Ovary (tissue), 3 donors: ENCODE results near the gene PRPSAP2.

Experiments
- CTCF ChIP-seq, 3 donors: fragments of 450-650 bp in 2 of 3; fragments of 200-600 bp in 1 of 3; IDR thresholded peaks; one replicate each; pipeline versions ENCODE4 v1.5.1 to v1.8.0; 2016 to 2022; ENCODE audit warnings: antibody characterized with exemption in 3 of 3, mild to moderate bottlenecking in 1 of 3
- EP300 ChIP-seq: sonication (generic); formaldehyde crosslinking; IDR thresholded peaks from one replicate; pipeline ENCODE4 v1.6.1; 2017; ENCODE audit warnings: antibody characterized with exemption
- POLR2A ChIP-seq: fragments of 450-650 bp; IDR thresholded peaks from one replicate; pipeline ENCODE4 v1.6.1; 2017; ENCODE audit warnings: antibody characterized with exemption, mild to moderate bottlenecking, moderate library complexity
- donor health status: DM: no; HTN: no; CAD: no.

DNA sequence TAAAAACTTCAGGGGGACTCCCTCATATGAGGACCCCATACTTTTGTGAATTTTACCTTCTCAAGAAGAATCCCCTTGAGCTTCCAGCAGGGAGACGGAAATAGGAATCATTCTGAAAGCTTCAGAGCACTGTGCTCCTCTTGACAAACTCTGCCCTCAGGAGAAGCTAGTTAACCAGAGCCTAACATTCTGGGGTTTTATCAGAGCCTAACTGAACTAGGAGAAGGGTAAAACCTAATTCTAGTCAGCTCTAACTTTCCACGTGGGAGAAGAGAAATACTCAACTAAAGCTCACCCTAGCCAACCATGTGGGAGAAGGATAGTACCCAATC is 80.7 kb downstream of the PRPSAP2 start:
- no peak for TF ChIP-seq CTCF (IDR thresholded peaks at IDR 0.05)
- TF ChIP-seq EP300 = no peak
- TF ChIP-seq POLR2A = no peak
